HepG2 (cell line): ENCODE data around the gene CUL9. TPM values are rescaled to one million over a fixed set of nuclear protein-coding genes. Genes with fewer than 3 reads are reported as not detected.
A peak's percentile ranks its signal among the peaks of the same experiment; 100 is the strongest.

Experiments used
- CBX5 ChIP-seq: sonication (generic); formaldehyde crosslinking; IDR thresholded peaks from 2 replicates; pipeline ENCODE4 v1.4.0; 2020; ENCODE audit warnings: missing genetic modification reagents, borderline replicate concordance
- CEBPG ChIP-seq: IDR thresholded peaks from 2 replicates; pipeline ENCODE4 v1.6.1; 2016
- CHCHD3 ChIP-seq: sonication (generic); formaldehyde crosslinking; IDR thresholded peaks from 2 replicates; pipeline ENCODE4 v1.8.0; 2022; ENCODE audit warnings: mild to moderate bottlenecking, missing genetic modification reagents, moderate library complexity
- EHMT2 ChIP-seq: fragments of 200-600 bp; sonication (generic); IDR thresholded peaks from 2 replicates; pipeline ENCODE4 v1.7.0; 2017; ENCODE audit warnings: antibody characterized with exemption, low read depth, low read length, borderline replicate concordance
- FOXJ3 ChIP-seq: sonication (generic); formaldehyde crosslinking; IDR thresholded peaks from 2 replicates; pipeline ENCODE4 v1.4.0; 2020; ENCODE audit warnings: missing genetic modification reagents, mild to moderate bottlenecking, borderline replicate concordance
- FOXK1 ChIP-seq: sonication (generic); formaldehyde crosslinking; IDR thresholded peaks from 2 replicates; pipeline ENCODE4 v1.4.0; 2020; ENCODE audit warnings: low read depth, missing genetic modification reagents, borderline replicate concordance
- HNRNPUL1 ChIP-seq: fragments of 200-400 bp; formaldehyde crosslinking; IDR thresholded peaks from 2 replicates; pipeline ENCODE4 v1.6.1; 2017; ENCODE audit warnings: low read depth, mild to moderate bottlenecking, low read length, moderate library complexity
- KDM3A ChIP-seq: IDR thresholded peaks from 2 replicates; pipeline ENCODE4 v1.6.1; 2018; ENCODE audit warnings: low read depth, missing compliant biosample characterization
- KDM5A ChIP-seq: fragments of 200-600 bp; sonication (generic); IDR thresholded peaks from 2 replicates; pipeline ENCODE4 v1.7.0; 2018; ENCODE audit warnings: antibody characterized with exemption, mild to moderate bottlenecking, low read length, borderline replicate concordance
- KLF12 ChIP-seq: sonication (generic); formaldehyde crosslinking; IDR thresholded peaks from 2 replicates; pipeline ENCODE4 v1.4.0; 2020; ENCODE audit warnings: missing genetic modification reagents, borderline replicate concordance
- KLF15 ChIP-seq: sonication (generic); formaldehyde crosslinking; IDR thresholded peaks from 2 replicates; pipeline ENCODE4 v1.8.1; 2023; ENCODE audit warnings: borderline replicate concordance, mild to moderate bottlenecking, inconsistent platforms, missing genetic modification reagents, mixed read lengths
- MAZ ChIP-seq, 2 experiments: sonication (generic) in 1 of 2; formaldehyde crosslinking in 1 of 2; IDR thresholded peaks; 2 replicates each; pipeline versions ENCODE4 v1.5.0 to v1.6.1; 2012 to 2020; ENCODE audit warnings: low read depth in 2 of 2, mild to moderate bottlenecking in 2 of 2, borderline replicate concordance in 1 of 2, improper control_type of control experiment in 1 of 2, low read length in 1 of 2, missing genetic modification reagents in 1 of 2, moderate library complexity in 1 of 2
- MBD4 ChIP-seq: IDR thresholded peaks from 2 replicates; pipeline ENCODE4 v1.6.1; 2012; ENCODE audit warnings: low read length, inconsistent platforms, borderline replicate concordance
- MYNN ChIP-seq: sonication (generic); formaldehyde crosslinking; IDR thresholded peaks from 2 replicates; pipeline ENCODE4 v1.4.0; 2020; ENCODE audit warnings: mild to moderate bottlenecking, low read depth, missing genetic modification reagents
- MZF1 ChIP-seq: sonication (generic); formaldehyde crosslinking; IDR thresholded peaks from 2 replicates; pipeline ENCODE4 v1.8.1; 2023; ENCODE audit warnings: mild to moderate bottlenecking, missing genetic modification reagents, borderline replicate concordance
- PAF1 ChIP-seq: IDR thresholded peaks from 2 replicates; pipeline ENCODE4 v1.6.1; 2016; ENCODE audit warnings: missing genetic modification reagents, missing compliant biosample characterization
- POGK ChIP-seq: sonication (generic); formaldehyde crosslinking; conservative IDR thresholded peaks from 2 replicates; pipeline ENCODE4 v1.8.0; 2022; ENCODE audit warnings: mild to moderate bottlenecking, moderate library complexity, missing genetic modification reagents
- PRMT3 ChIP-seq: sonication (generic); formaldehyde crosslinking; IDR thresholded peaks from 2 replicates; pipeline ENCODE4 v1.8.1; 2022; ENCODE audit warnings: low read depth, mild to moderate bottlenecking, moderate library complexity, missing genetic modification reagents, borderline replicate concordance
- SOX6 ChIP-seq, 2 experiments: fragments of 450-650 bp in 1 of 2; sonication (generic) in 1 of 2; formaldehyde crosslinking in 1 of 2; IDR thresholded peaks; 2 replicates each; pipeline versions ENCODE4 v1.4.0 to v1.6.1; 2017 to 2020; ENCODE audit warnings: antibody characterized with exemption in 1 of 2, mild to moderate bottlenecking in 1 of 2, missing genetic modification reagents in 1 of 2
- TFDP1 ChIP-seq: IDR thresholded peaks from 2 replicates; pipeline ENCODE4 v1.6.1; 2016; ENCODE audit warnings: missing compliant biosample characterization, missing genetic modification reagents, borderline replicate concordance
- ZNF251 ChIP-seq: sonication (generic); formaldehyde crosslinking; IDR thresholded peaks from 2 replicates; pipeline ENCODE4 v1.9.0; 2021; ENCODE audit warnings: mild to moderate bottlenecking, missing genetic modification reagents
- ZNF570 ChIP-seq: sonication (generic); formaldehyde crosslinking; IDR thresholded peaks from 2 replicates; pipeline ENCODE4 v1.4.0; 2020; ENCODE audit warnings: mild to moderate bottlenecking, missing genetic modification reagents, borderline replicate concordance
- ZNF7 ChIP-seq: IDR thresholded peaks from 2 replicates; pipeline ENCODE4 v1.6.1; 2016; ENCODE audit warnings: missing biosample characterization, missing genetic modification reagents
- polyA plus RNA-seq, 8 experiments: library from polyadenylated mRNA; depleted of rRNA in 3 of 8; stranded (reverse) in 7 of 8; unstranded in 1 of 8; fragments of >200 nt; fragmentation: Illumina TruSeq in 4 of 8; extraction: Trizol in 4 of 8; gene quantifications; 2 replicates each; pipeline versions ENCODE4 v1.2.1 to v1.2.3, GENCODE V29; 2011 to 2016; ENCODE audit warnings: low read depth in 4 of 8, missing spikeins in 1 of 8, mixed read lengths in 1 of 8; ENCODE audit not compliant: insufficient read depth in 1 of 8
- total RNA-seq, 5 experiments: library from RNA; depleted of rRNA; stranded (reverse); fragments of >200 nt; fragmentation: Illumina TruSeq; extraction: Trizol; gene quantifications; 2 replicates each; pipeline ENCODE4 v1.2.3, GENCODE V29; 2016; ENCODE audit warnings: low read depth in 1 of 5
- TF ChIP-seq, protein P1 (sequence below): sonication (generic); formaldehyde crosslinking; IDR thresholded peaks from 2 replicates; pipeline ENCODE4 v1.5.1; 2020; ENCODE audit warnings: mild to moderate bottlenecking, moderate library complexity, missing genetic modification reagents

The CUL9 gene
- total and polyA plus RNA-seq, 2 of the 13 experiments (the other 11 are each of a cell fraction or from before 2014, with no cell fraction given): 11.4 to 13.7 TPM

DNA sequence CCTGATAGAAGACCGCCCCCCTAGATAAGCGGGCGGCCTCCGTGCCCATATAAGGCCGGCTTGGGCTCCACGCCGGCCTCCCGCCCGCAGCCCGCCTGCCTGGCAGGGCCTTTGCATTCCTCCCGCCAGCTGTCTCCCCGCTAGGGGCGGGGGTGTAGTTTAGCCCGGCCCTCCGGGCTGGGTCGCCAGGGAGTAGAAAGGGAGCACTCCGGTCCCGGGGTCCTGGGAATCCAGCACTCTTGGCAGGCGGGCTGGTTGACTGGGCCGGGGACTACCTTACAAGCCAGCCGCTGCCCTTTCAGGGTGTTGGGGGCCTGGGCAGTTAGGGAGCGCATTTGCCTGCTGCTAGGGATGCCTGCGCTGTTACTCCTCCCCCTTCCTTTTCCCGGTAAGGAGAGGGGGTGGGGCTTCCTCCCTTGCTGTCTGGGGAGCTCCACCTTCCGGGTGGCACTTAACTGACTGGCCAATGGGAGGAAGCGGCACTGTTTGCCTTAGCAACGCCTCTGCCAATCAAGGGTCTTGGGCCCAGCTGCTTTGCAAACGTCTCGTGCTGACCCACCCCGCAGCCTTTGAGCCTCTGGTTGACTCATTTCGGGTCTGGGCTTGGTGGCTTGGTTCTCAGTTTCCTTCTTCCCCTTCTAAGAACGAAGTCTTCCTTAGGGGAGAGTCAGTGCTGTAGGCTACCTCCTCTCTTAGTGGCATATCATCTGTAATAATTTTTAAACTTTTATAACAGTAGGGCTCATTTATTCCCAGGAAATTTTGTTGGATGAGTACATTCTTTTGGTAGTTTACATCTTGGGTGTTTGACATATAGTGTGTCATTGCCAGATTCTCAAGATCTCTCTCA lies 7.5 kb upstream of the CUL9 start (continued):
- TF ChIP-seq PRMT3 (CRISPR knock-in tag) (no peak), ZNF251 (CRISPR knock-in tag) (no peak), MAZ (IDR thresholded peaks at IDR 0.05; ENCODE audit: borderline replicate concordance, low read depth, low read length) (peak; percentile 94), MAZ (CRISPR knock-in tag; IDR thresholded peaks at IDR 0.05; ENCODE audit: low read depth) (peak; percentile 87), EHMT2 (no peak), KLF12 (CRISPR knock-in tag) (no peak; the same call in 1 of the 2 replicates), CBX5 (CRISPR knock-in tag) (peak; percentile 70; the same call in 1 of the 2 replicates), HNRNPUL1 (no peak), KDM5A (peak; percentile 82; the same call in 1 of the 2 replicates), TFDP1 (CRISPR knock-in tag) (peak; percentile 87), FOXK1 (peak; percentile 74; the same call in 1 of the 2 replicates), ZNF570 (CRISPR knock-in tag) (no peak), KDM3A (CRISPR knock-in tag) (peak; percentile 79), MYNN (CRISPR knock-in tag) (no peak), PAF1 (CRISPR knock-in tag) (no peak), MZF1 (CRISPR knock-in tag) (no peak), SOX6 (IDR thresholded peaks at IDR 0.05) (no peak), SOX6 (CRISPR knock-in tag; IDR thresholded peaks at IDR 0.05) (peak; percentile 42; the same call in 1 of the 2 replicates), POGK (CRISPR knock-in tag) (0 out of 2 replicates have a peak, but pooled peaks have one; percentile 54), ZNF7 (no peak), CEBPG (no peak), CHCHD3 (CRISPR knock-in tag) (no peak), MBD4 (no peak), FOXJ3 (no peak), KLF15 (CRISPR knock-in tag) (no peak)
- TF ChIP-seq, protein P1, sequence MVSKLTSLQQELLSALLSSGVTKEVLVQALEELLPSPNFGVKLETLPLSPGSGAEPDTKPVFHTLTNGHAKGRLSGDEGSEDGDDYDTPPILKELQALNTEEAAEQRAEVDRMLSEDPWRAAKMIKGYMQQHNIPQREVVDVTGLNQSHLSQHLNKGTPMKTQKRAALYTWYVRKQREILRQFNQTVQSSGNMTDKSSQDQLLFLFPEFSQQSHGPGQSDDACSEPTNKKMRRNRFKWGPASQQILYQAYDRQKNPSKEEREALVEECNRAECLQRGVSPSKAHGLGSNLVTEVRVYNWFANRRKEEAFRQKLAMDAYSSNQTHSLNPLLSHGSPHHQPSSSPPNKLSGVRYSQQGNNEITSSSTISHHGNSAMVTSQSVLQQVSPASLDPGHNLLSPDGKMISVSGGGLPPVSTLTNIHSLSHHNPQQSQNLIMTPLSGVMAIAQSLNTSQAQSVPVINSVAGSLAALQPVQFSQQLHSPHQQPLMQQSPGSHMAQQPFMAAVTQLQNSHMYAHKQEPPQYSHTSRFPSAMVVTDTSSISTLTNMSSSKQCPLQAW (CRISPR knock-in tag): peak; percentile 87
